Lower lobe of right lung (tissue), 2 donors: ENCODE measurements around the gene LONRF3. TPM values are rescaled to one million over a fixed set of nuclear protein-coding genes. Genes with fewer than 3 reads are reported as not detected.

Experiments used
- ATAC-seq, 2 donors: fragments of 200-7000 bp; cut with Tn5 transposase; one replicate each; pipeline ENCODE4 v1.9.1; 2020 to 2022; ENCODE audit warnings: mild to moderate bottlenecking in 2 of 2, moderate library complexity in 2 of 2
- DNase-seq: peaks from one replicate; pipeline ENCODE4 v3.0.0-alpha.2; 2020
- H3K27ac ChIP-seq: fragments of 200-600 bp; one replicate; pipeline ENCODE4 v1.8.0; 2022
- H3K27me3 ChIP-seq: fragments of 200-600 bp; one replicate; pipeline ENCODE4 v1.8.0; 2022; ENCODE audit warnings: low read depth
- H3K36me3 ChIP-seq: fragments of 200-600 bp; one replicate; pipeline ENCODE4 v1.8.0; 2022; ENCODE audit warnings: mild to moderate bottlenecking
- H3K4me1 ChIP-seq: fragments of 200-600 bp; one replicate; pipeline ENCODE4 v1.8.0; 2022
- H3K4me3 ChIP-seq: fragments of 200-600 bp; one replicate; pipeline ENCODE4 v1.8.0; 2022; ENCODE audit warnings: mild to moderate bottlenecking
- H3K9me3 ChIP-seq: fragments of 200-600 bp; one replicate; pipeline ENCODE4 v1.8.0; 2022
- CTCF ChIP-seq: fragments of 200-600 bp; IDR thresholded peaks from one replicate; pipeline ENCODE4 v1.8.0; 2022; ENCODE audit warnings: antibody characterized with exemption, mild to moderate bottlenecking
- intact Hi-C: fragments of 100-400 bp; cut with DNase I; formaldehyde crosslinking; loops from one replicate; pipeline ENCODE4 v1.11.0; 2022
- total RNA-seq: library from RNA; stranded (reverse); fragmentation: NEBNext Ultra II Directional; extraction: Animal tissue kit (Norgen Biotek cat#: 25700); gene quantifications from one replicate; pipeline ENCODE4 v1.2.1, GENCODE V29; 2021
- donor health status: DM: no; HTN: yes; CAD: no; lungs with severe emphysema.

Gene LONRF3
- total RNA-seq, 1 donor from 2014 or later = 27.6 TPM

DNA sequence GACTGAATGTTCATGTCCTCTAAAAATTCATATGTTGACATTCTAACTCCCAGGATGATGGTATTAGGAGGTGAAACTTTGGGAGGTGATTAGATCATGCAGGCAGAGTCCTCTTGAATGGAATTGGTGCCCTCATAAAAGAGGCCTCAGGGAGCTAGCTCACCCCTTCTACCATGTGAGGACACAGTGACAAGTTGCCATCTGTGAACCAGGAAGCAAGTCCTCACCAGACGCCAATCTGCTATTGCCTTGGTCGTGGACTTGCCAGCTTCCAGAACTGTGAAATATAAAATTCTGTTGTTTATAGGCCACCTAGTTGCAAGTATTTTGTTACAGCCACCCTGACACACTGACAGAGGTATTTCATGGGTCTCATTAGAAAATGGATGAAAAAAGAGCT is 28.5 kb upstream of the LONRF3 start:
- ATAC-seq = no peak
- no peak overlapping the region for H3K4me3 ChIP-seq
- H3K27ac ChIP-seq = no peak overlapping the region
- intact Hi-C loops = no loop called here
- DNase-seq = no peak
- H3K4me1 ChIP-seq = no peaks in the 10 kb centered on the region
- H3K9me3 ChIP-seq = no peaks in the 10 kb centered on the region
- no peaks in the 10 kb centered on the region for H3K36me3 ChIP-seq
- H3K27me3 ChIP-seq = no peaks in the 10 kb centered on the region
- no peak for TF ChIP-seq CTCF

DNA sequence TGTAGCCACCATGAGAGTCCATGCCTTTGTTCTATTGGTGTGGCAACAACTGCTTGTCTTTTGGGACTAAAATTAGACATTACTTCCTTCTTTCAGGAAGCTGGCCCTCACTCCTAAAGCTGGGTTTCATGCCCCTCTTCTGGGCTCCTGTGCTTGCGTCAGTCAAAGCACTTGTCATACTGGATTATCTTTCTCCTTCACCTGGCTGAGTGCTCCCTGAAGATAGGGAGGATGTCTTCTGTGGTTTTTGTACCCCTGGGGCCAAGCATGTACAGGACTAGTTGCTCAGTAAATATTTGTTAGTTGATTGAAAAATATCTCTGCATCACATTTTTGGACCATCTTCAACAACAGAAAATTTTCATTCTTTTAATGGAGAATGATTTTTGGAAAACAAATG is 26.1 kb upstream of the LONRF3 start:
- no peak for TF ChIP-seq CTCF
- H3K27me3 ChIP-seq = no peaks in the 10 kb centered on the region
- intact Hi-C loops = no loop called here
- no peaks in the 10 kb centered on the region for H3K4me1 ChIP-seq
- ATAC-seq = no peak
- H3K4me3 ChIP-seq = no peak overlapping the region
- DNase-seq = no peak
- no peak overlapping the region for H3K27ac ChIP-seq
- no peaks in the 10 kb centered on the region for H3K9me3 ChIP-seq
- no peaks in the 10 kb centered on the region for H3K36me3 ChIP-seq

GRCh38 chrX:118961866-118962560 is 12.4 kb upstream of the LONRF3 start:
- no peaks in the 10 kb centered on the region for H3K27me3 ChIP-seq
- DNase-seq (no peak), ATAC-seq (peak in 1 of 2 donors; percentile 29)
- intact Hi-C loops = no loop called here
- H3K27ac ChIP-seq = no peak overlapping the region
- TF ChIP-seq CTCF = no peak
- no peaks in the 10 kb centered on the region for H3K9me3 ChIP-seq
- no peak overlapping the region for H3K4me3 ChIP-seq
- H3K36me3 ChIP-seq = no peaks in the 10 kb centered on the region
- H3K4me1 ChIP-seq = no peaks in the 10 kb centered on the region

DNA sequence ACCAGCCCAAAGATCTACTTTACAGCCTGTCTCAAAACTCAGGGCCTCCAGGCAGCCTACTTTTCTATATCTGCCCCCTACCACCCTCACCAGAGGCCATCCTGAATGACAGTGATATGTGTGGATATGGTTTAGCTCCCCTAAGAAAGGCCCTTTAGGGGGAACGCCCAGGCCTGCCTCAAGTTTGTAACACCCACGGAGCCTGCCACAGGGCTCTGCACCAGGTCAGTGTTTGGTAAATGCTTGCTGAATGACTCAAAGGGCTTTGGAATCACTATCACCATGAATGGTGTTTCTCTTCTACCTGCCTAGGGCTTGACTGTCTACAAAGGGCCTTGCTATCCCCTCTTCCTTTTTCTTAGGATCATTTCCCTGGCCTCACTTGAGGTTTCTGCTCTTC is 11.3 kb upstream of the LONRF3 start:
- Histone ChIP-seq H3K27ac (no peak overlapping the region), H3K9me3 (no peaks in the 10 kb centered on the region), H3K4me1 (no peaks in the 10 kb centered on the region), H3K27me3 (no peaks in the 10 kb centered on the region), H3K36me3 (no peaks in the 10 kb centered on the region), H3K4me3 (no peak overlapping the region)
- ATAC-seq (no peak), DNase-seq (no peak)
- intact Hi-C loops = no loop called here
- TF ChIP-seq CTCF = no peak

GRCh38 chrX:118964252-118964651 is 10.2 kb upstream of the LONRF3 start:
- Histone ChIP-seq H3K36me3 (no peaks in the 10 kb centered on the region), H3K9me3 (no peaks in the 10 kb centered on the region), H3K27ac (no peak overlapping the region), H3K4me1 (no peaks in the 10 kb centered on the region), H3K27me3 (no peaks in the 10 kb centered on the region), H3K4me3 (no peak overlapping the region)
- DNase-seq (no peak), ATAC-seq (no peak)
- intact Hi-C loops = no loop called here
- no peak for TF ChIP-seq CTCF
